GM21447 (cell line): ENCODE results near the gene SUMF1.

ENCODE experiments used
- ATAC-seq: cut with Tn5 transposase; IDR thresholded peaks from one replicate; pipeline ENCODE4 v1.9.1; 2021; ENCODE audit not compliant: unreplicated experiment

Gene SUMF1

GRCh38 chr3:4394048-4394447 lies 73.0 kb downstream of the SUMF1 start:
- ATAC-seq = no peak

- ATAC-seq = no peak
Measured at GRCh38 chr3:4392992-4393391, 74.1 kb downstream of the SUMF1 start.

GRCh38 chr3:4387210-4388204 lies 79.6 kb downstream of the SUMF1 start:
- ATAC-seq = no peak

GRCh38 chr3:4385201-4385600 lies 81.9 kb downstream of the SUMF1 start:
- ATAC-seq = no peak

- no peak for ATAC-seq
Measured at GRCh38 chr3:4380013-4380412, 87.1 kb downstream of the SUMF1 start.

- ATAC-seq = no peak
Measured at GRCh38 chr3:4376499-4376898, 90.6 kb downstream of the SUMF1 start.

GRCh38 chr3:4375911-4376310 lies 91.2 kb downstream of the SUMF1 start:
- ATAC-seq = no peak

GRCh38 chr3:4373669-4374068 lies 93.4 kb downstream of the SUMF1 start:
- no peak for ATAC-seq

- ATAC-seq = no peak
Measured at GRCh38 chr3:4362523-4362922, 104.5 kb downstream of the SUMF1 start.

GRCh38 chr3:4360817-4361216 lies 106.3 kb downstream of the SUMF1 start:
- ATAC-seq = no peak

- no peak for ATAC-seq
Measured at GRCh38 chr3:4359805-4360502, 107.1 kb downstream of the SUMF1 start.

- ATAC-seq = no peak
Measured at GRCh38 chr3:4358273-4358672, 108.8 kb downstream of the SUMF1 start.

GRCh38 chr3:4356546-4357410 lies 110.3 kb downstream of the SUMF1 start:
- ATAC-seq = no peak

GRCh38 chr3:4356220-4356540 lies 110.9 kb downstream of the SUMF1 start:
- no peak for ATAC-seq

GRCh38 chr3:4355401-4356219 lies 111.5 kb downstream of the SUMF1 start:
- no peak for ATAC-seq

GRCh38 chr3:4351872-4352271 lies 115.2 kb downstream of the SUMF1 start:
- no peak for ATAC-seq

- ATAC-seq = peak; percentile 40
Measured at GRCh38 chr3:4351164-4351855, 115.8 kb downstream of the SUMF1 start.

- ATAC-seq = peak; percentile 93
Measured at GRCh38 chr3:4350789-4351163, 116.3 kb downstream of the SUMF1 start.

GRCh38 chr3:4343258-4343657 lies 123.8 kb downstream of the SUMF1 start:
- no peak for ATAC-seq

GRCh38 chr3:4341336-4341675 lies 125.8 kb downstream of the SUMF1 start:
- ATAC-seq = no peak
